Fibroblast of skin of left biceps (primary cell): Measurements from ENCODE around the gene RYR3.

Source experiments
- DNase-seq, 2 experiments: peaks; one replicate each; pipeline ENCODE4 v3.0.0-alpha.2; 2013; ENCODE audit warnings: low read depth in 2 of 2

The RYR3 gene

GRCh38 chr15:33871980-33872379, 561.2 kb downstream of the RYR3 start:
- DNase-seq, result no peak

- DNase-seq, result no peak
Measured at GRCh38 chr15:33872416-33873106, 561.8 kb downstream of the RYR3 start.

- DNase-seq, result no peak
Measured at GRCh38 chr15:33874156-33874555, 563.4 kb downstream of the RYR3 start.

- DNase-seq, result no peak
Measured at GRCh38 chr15:33882921-33883320, 572.2 kb downstream of the RYR3 start.

- no peak for DNase-seq
Measured at GRCh38 chr15:33888176-33888575, 577.4 kb downstream of the RYR3 start.

- DNase-seq, result no peak
Measured at GRCh38 chr15:33894193-33894592, 583.4 kb downstream of the RYR3 start.

- no peak for DNase-seq
Measured at GRCh38 chr15:33902043-33902442, 591.3 kb downstream of the RYR3 start.

GRCh38 chr15:33903661-33904060, 592.9 kb downstream of the RYR3 start:
- no peak for DNase-seq

GRCh38 chr15:33907326-33907725, 596.6 kb downstream of the RYR3 start:
- DNase-seq, result no peak

- DNase-seq, result no peak
Measured at GRCh38 chr15:33908406-33908805, 597.6 kb downstream of the RYR3 start.

GRCh38 chr15:33910741-33911140, 600.0 kb downstream of the RYR3 start:
- no peak for DNase-seq

GRCh38 chr15:33912326-33912725, 601.6 kb downstream of the RYR3 start:
- no peak for DNase-seq

- no peak for DNase-seq
Measured at GRCh38 chr15:33913459-33913858, 602.7 kb downstream of the RYR3 start.
